GM12875 (cell line): ENCODE measurements around the gene FLAD1.

ENCODE experiments used
- H3K4me3 ChIP-seq: one replicate; pipeline ENCODE4 v1.5.1; 2011; ENCODE audit warnings: low read depth, low read length, control low read depth
- CTCF ChIP-seq: IDR thresholded peaks from 2 replicates; pipeline ENCODE4 v1.5.1; 2011; ENCODE audit warnings: low read depth, mild to moderate bottlenecking, control low read depth, inconsistent platforms, low read length, moderate library complexity, borderline replicate concordance; ENCODE audit not compliant: insufficient read depth

Gene FLAD1

GRCh38 chr1:154958681-154959425, 24.3 kb upstream of the FLAD1 start:
- no peak for TF ChIP-seq CTCF
- H3K4me3 ChIP-seq: no peak overlapping the region

- TF ChIP-seq CTCF: no peak
- H3K4me3 ChIP-seq: no peak overlapping the region
Observed at GRCh38 chr1:154959426-154959780, 23.7 kb upstream of the FLAD1 start.

- peak overlapping the region; percentile 99 for H3K4me3 ChIP-seq
- no peak for TF ChIP-seq CTCF
Observed at GRCh38 chr1:154960446-154961136, 22.6 kb upstream of the FLAD1 start.

- peak within 1 kb of the TSS; percentile 99 for H3K4me3 ChIP-seq
- peak; percentile 65; the same call in 1 of the 2 replicates for TF ChIP-seq CTCF
Observed at GRCh38 chr1:154961207-154962155, 21.7 kb upstream of the FLAD1 start, which contains the start of gene PYGO2. TSS of gene PYGO2 (minus strand) at chr1:154961782. CDS start at chr1:154961576, 206 bp downstream.

- TF ChIP-seq CTCF: no peak
- H3K4me3 ChIP-seq: peak overlapping the region; percentile 99
Observed at GRCh38 chr1:154962156-154962749, 20.9 kb upstream of the FLAD1 start.

GRCh38 chr1:154962795-154963330, 20.3 kb upstream of the FLAD1 start:
- TF ChIP-seq CTCF: no peak

More at GRCh38 chr1:154962795-154963330, 20.3 kb upstream of the FLAD1 start:
- H3K4me3 ChIP-seq: peak overlapping the region; percentile 99
